Right lung (tissue), 5 donors: ENCODE data around the gene CMTM8. TPM values are rescaled to one million over a fixed set of nuclear protein-coding genes. Genes with fewer than 3 reads are reported as not detected.
A peak's percentile ranks its signal among the peaks of the same experiment; 100 is the strongest.
"Not testable (repeated sequence)": the region's sequence is repeated elsewhere in the genome, so short reads cannot be mapped to it uniquely, and the experiment has no call there.

ENCODE experiments used
- DNase-seq, 2 donors: peaks; one replicate each; pipeline ENCODE4 v3.0.0-alpha.2; 2013
- polyA plus RNA-seq, 5 donors: library from polyadenylated mRNA; unstranded; fragments of 120-200 nt; gene quantifications; one replicate each; pipeline versions ENCODE4 v1.2.1 to v1.2.3, GENCODE V29; 2013; ENCODE audit warnings: inconsistent platforms in 1 of 5, low replicate concordance in 1 of 5; ENCODE audit not compliant: insufficient read length in 5 of 5, insufficient read depth in 1 of 5

The CMTM8 gene
- polyA plus RNA-seq, 5 donors = 12.1 to 15.6 (median 13.9) TPM

DNA sequence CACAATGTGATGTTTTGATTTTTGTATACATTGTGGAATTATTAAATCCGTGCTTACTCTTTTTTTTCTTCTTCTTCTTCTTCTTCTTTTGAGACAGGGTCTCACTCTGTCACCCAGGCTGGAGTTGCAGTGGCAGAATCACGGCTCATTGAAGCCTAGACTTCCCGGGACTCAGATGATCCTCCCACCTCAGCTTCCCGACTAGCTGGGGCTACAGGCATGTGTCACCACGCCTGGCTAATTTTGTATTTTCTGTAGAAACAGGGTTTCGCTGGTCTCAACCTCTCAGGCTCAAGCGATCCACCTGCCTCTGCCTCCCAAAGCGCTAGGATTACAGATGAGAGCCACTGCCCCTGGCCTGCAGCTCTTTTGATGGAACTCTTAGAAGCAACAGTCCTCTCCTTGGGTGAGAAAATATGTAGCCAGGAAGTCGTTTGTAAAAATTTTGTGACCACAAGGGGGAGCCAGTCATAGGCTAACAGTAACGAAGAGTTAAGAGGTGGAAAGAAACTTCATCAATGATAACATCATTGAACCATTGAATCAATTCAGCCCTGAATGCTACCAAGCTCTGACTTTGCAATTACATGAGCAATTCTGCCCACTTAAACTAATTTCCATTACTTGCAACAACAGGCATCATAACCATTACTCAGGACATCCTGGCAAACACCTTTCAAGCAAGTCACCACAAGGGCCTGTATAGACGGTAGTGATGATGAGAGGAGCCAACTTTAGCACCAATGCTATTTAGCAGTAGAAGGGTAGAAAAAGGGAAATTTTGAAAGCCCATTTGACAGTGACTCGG, 136.5 kb downstream of the CMTM8 start:
- peak; percentile 53 to 63 for DNase-seq

DNA sequence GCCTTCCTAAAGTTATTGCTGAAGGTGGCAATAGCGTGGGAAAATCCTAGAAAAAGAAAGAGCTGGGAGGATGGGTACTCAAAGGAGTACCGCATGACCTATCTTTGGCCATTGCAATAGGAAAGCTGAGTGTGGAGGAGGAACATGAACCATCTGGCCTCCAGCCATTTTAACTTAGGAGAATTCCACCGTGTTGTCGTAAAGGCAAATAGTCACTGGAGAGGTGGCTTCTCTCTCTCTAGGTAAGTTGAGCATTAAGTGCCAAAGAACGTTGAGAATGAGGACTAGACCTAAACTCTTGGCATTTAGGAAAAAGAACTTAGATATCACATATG, 137.1 kb downstream of the CMTM8 start:
- DNase-seq = no peak

DNA sequence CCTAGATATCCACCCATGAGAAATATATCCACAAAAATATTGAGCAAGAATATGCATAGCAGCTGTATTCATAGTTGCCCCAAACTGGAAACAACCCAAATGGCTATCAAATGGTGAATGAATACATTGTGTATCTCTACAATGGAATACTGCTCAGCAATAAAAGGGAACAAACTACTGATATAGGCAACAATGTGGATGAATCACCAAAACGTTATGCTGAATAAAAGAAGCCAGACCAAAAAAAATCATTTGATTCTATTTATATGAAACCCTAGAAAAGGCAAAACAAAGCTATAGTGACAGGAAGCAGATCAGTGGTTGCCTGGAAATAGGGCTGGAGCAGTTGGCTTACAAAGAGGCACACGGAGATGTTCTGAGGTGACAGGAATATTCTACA, 137.6 kb downstream of the CMTM8 start:
- no peak for DNase-seq

DNA sequence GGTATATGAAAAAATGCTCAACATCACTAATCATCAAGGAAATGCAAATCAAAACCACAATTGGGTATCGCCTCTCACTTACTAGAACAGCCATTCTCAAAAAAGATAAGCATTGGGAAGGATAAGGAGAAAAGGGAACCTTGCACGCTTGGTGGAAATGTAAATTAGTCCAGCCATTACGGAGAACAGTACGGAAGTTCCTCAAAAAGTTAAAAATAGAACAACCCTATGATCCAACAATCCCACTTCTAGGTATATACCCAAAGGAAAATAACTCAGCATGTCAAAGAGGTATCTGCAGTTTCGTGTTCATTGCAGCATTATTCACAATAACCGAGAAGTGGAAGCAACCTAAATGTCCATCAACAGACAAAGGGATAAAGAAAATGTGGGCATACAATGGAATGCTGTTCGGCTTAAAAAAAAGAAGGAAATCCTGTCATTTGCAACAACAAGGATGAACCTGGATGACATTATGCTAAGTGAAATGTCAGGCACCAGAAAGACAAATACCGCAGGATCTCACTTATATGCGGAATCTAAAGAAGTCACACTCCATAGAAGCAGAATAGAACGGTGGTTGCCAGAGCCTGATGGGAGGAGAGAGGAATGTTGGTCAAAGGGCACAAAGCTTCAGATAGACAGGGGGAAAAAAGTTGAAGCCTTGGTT, 141.5 kb downstream of the CMTM8 start:
- DNase-seq = no peak

DNA sequence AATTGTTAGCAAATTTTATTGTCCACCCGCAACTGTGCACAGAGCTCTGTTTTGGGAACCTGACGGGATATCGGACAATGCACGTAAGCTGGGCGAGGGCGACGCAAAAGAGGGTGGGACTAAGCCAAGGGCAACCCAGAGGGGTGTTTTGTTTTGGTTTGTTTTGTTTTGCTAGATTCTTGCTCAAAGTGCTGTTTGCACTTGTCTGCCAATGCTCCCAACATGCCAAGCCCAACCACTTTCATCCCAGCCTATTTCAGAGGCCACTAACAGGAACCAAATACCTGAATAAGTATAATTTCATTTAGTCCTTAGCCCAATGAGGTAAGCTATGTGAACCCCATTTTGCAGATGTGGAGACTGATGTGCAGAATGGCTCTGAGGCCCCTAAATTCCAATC, 143.4 kb downstream of the CMTM8 start:
- DNase-seq = no peak

DNA sequence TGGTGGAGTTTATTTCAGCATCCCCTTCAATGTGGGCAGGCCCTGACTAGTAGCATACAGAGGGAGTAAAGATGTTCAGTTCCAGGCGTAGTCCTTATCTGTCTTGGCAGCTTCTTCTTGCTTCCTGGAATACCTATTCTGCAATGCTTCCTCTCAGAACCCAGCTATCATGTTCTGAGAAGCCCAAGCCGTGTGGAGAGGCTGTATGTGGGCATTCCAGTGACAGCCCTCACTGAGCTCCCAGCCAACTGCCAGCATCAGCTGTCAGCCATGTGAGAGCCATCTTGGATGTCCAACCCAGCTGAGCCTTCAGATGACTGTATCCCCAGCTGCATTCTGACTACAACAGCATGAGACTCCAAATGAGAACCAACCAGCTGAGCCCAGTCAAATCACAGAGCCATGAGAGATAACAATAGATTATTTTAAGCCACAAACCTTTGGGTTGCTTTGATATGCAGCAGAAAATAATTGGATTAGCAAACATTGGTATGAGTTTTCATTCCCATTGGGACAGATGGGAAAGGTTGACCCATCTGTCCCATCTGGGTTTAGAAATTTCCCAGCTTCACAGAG, 144.7 kb downstream of the CMTM8 start:
- DNase-seq = no peak

DNA sequence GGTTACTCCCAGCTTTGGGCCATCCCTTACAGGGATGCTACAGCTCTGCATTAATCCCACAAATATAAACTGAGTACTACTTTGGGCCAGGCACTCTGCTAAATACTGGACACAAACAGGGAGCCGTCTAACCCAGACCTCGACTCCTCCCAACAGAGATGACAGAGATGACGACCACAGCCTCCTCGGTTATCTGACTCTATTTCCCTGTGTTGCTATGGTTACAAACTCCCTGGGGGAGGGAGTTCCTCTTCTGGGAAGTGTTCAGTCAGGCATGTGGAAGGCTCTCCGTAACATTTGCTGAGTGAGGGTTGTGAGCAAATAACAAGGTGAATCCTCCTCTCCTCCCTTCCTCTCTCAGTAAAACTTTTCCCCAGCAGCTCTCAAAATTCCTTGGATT, 146.5 kb downstream of the CMTM8 start:
- DNase-seq = no peak

DNA sequence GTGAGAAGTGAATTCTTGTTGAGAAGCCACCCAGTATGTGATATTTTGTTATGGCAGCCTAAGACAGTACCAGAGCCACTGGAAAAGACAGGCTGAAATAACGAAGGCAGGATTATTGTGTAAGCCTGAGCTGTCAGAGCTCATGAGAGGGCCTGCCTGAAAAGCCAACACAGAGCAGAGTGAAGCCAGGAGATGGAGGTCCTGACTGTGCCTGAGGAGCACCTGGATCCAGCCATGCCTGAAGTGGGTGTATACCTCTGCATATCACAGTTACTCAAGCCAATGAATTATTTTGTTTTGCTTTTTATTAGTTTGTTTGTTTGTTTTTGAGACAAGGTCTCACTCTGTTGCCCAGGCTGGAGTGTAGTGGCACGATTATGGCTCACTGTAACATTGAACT, 149.0 kb downstream of the CMTM8 start:
- no peak for DNase-seq

DNA sequence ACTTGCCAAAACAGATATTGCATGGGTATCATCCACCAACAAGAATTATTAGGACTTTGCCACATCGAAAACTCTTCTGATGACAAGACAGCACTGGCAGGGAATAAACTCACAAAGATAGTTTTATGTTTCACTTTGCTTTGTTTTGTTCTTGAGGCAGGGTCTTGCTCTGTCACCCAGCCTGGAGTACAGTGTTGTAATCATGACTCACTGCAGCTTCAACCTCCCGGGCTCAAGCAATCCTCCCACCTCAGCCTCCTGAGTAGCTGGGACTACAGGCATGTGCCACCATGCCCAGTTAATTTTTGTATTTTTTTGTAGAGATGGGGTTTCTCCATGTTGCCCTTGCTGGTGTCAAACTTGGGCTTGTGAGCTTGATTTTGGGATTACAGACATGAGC, 151.1 kb downstream of the CMTM8 start:
- not testable (repeated sequence) for DNase-seq

DNA sequence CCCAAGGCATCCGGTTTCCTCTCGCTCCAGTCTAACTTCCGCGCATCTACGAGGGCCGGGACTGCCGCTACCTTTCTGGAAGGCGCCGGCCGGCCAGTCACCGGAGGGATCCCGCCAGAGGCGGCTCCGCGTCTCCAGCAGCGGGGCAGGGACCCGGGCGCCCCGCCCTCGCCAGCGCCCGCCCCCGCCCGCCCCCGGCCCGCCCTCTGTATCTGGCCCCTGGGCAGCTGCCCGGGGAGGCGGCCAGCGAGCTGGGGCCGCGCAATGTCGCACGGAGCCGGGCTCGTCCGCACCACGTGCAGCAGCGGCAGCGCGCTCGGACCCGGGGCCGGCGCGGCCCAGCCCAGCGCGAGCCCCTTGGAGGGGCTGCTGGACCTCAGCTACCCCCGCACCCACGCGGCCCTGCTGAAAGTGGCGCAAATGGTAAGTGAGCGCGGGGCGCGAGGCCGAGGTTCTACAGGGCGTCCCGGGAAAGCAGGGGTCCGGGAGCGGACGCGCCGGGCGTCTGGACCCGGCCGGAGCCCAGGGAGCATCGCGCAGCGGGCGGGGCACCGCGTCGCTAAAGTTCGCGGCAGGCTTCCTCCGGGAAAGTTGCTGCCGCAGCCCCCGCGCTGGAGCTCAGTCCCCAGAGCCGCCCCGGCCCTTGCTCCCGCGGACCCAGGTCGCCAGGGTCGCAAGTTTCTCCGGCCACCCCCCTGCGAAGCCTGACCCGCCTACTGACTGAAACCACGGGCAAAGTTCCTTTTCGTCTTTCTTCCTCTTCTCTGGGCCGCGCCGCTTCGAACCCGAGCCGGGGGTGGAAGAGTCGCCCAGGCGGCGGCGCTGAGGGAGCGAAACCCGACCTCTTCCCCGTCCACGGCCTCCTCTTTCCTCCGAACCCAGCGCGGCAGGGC, 153.4 kb downstream of the CMTM8 start, which contains the start of gene CMTM7:
Gene CMTM7 (plus strand): TSS at position 211 of the 893 bp plus-strand sequence. CDS start 54 bp downstream, at position 265.
- DNase-seq = peak; percentile 55 to 64

DNA sequence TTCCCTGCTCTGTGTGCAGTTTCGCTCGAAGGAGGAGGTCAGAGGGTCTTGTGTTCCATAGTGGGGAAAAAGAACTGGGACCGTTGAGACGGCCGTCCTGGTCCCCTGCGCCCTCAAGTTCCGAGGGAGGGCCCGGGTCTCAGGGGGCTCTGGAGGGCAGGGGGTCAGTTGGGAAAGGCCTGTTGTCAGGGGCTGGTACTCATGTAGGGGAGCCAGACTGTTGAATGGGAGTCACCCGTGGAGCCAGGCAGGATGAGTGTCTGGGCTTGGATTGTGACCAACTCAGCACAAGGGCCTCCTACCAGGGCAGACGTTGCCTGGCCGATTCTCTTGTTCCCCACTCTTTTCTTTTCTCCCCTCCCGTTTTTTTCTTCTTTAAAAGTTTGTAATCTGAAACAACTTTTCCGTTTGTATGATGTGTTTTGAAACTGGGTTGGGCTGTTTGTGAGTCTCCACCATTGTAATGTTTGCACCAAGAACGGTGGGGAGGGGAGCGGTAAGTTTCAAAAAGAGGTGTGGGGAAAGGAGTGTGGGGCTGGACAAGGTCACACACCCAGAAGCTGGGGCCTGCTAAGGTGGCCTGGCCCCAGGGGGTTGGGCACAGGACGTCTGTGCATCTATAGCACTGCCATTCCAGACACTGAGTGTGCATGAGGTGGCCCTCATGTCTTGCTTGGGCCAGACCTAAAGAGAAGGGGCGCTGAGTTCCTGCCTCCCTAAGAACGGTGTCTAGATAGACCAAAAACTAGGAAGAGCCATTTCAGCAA, 154.2 kb downstream of the CMTM8 start:
- peak; percentile 55 to 60 for DNase-seq

DNA sequence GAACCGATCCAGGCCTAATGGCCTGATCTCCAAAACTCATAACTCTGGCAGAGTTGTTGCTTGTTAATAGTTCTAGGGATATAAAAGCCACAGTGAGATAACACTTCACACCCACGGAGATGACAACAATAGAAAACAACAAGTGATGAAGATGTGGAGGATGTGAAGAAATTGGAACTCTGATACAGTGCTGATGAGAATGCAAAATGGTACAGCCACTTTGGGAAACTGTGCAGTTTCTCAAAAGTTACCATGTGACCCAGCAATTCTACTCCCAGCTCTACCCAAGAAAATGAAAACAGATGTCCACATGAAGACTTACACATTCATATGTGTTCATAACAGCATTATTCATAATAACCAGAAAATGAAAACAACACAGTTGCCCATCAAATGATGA, 157.0 kb downstream of the CMTM8 start:
- DNase-seq = no peak

DNA sequence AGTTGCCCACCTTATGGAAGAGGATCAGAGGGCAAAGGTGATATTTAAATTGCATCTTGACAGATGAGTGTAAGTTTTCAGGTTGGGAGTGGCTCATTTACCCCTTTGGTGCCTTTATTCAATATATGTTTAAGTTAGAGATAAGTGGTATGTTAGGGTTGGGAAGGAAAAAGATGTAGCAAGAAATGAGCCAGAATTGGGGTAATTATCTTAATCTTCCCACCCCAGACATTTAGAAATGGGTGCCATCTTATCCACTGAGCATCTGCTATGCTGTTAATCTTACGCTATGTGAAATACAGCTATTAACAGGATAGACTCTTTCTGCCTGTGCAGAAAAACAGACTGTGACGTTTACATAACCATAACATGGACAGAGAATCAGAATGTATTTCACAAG, 159.5 kb downstream of the CMTM8 start:
- no peak for DNase-seq

DNA sequence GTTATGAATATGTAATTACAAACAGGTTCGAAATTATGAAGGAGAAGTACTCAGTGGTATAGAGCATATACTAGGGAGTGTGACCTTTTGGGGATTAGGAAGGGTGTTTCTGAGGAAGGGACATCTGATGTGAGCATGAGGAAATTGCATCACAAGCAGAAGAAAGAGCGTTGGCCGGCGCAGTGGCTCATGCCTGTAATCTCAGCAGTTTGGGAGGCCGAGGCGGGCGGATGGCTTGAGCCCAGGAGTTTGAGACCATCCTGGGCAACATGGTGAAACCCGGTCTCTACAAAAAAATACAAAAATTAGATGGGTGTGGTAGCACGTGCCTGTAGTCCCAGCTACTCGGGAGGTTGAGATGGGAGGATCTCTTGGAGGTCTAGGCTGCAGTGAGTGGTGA, 160.1 kb downstream of the CMTM8 start:
- DNase-seq = no peak

DNA sequence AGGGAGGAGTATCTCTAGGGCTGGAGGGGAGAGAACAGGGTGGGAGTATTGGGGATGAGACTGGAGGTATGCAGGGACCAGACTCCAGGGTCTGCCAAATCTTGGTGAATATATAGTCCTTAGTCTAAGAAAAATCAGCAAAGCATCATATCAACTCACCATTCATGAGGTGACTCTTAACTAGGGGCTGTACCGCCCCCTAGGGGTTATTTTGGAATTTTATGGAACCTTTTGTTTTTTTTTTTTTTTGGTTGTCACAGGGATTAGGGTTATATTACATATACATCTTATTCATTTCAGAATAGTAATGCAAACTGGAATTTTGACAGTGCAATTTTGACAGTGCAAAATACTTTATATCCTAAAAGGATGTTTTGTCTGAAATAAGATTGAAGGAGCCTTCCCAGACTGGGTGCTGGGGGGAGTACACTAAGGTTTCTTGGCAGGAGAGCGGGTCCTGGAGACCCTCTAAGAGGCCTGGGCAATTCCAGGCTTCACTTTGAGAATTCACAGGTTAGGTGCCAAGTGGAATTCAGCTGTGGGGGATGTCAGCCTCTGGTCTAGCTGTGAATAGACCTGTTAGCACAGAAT, 160.6 kb downstream of the CMTM8 start:
- DNase-seq = no peak

DNA sequence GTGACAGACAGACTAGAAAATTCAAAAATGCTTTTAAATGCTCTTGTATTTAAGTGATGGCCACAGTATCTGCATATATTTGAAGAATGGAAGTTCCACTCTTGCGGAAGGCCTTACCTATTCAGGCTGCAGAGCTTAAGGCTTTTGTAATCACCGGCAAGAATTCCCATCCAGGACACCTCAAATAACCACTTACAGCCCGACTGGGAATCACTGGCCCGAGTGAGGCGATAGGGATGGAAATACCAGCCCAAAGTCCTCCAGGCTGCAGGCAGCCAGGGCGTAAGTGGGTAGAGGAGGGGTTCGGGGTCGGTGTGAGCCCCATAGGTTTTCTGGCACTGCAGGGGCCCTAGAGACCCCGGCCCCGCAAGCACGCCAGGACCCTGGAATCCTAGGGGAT, 162.6 kb downstream of the CMTM8 start:
- DNase-seq = no peak

DNA sequence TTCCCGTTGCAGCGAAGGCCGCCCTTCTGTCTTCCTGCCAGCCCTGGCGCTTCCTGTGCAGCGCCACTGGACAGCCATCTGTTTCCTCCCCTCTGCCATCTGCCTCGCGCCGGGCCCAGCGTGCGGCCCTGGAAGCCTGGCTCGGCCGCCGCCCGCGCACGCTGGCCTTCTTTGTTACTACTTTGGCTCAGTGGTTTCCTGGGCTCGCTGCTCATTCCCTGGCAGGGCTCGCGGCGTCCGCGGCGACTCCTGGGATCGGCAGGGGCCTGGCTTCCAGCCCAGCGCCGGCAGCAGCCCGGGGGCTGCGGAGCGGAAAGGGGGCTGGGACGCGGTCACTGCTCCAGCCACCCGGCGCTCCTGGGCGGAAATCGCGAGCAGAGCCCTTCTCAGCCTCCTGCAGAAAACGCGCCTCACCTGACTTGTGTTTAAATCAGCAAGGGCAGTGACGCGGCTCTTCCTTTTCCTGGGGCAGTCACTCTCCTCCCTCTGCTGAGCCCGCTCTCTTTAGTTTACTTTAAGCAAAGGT, 163.1 kb downstream of the CMTM8 start:
- DNase-seq = peak; percentile 82 to 83

DNA sequence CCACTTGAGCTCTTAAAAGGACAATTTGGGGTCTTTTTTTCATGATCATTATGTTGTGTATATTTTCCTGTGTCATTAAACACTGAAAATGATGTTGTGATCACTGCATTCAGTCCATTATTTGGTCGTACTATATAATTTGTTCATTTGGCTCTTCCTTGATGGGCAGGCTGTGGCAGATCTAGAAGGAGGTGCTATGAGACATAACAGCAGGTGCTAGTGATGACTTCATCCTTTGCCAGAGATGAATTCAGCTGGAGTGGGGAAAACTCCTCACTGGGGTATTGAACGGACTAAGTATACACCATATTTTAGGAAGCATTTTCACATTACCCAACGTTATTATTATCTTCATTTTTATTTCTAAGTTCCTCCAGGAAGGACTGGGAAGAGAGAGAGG, 165.2 kb downstream of the CMTM8 start:
- DNase-seq = no peak

DNA sequence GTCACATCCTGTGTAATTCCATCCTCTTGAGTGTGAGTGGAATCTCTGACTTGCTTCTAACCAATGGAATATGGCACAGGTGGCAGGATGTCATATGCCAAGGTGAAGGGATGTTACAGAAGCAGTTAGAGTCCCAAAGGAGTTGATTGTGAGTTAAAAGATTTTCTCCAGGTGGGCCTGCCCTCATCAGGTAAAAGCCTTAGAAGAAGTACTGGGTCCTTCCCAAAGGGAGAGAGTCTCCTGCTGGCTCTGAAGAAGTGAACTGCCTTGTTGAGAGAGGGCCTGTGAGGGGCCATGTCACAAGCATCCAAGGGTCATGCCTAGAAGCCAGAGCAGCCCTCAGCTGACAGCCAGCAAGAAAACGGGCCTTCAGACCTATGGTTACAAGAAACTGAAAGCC, 166.2 kb downstream of the CMTM8 start:
- DNase-seq = no peak

DNA sequence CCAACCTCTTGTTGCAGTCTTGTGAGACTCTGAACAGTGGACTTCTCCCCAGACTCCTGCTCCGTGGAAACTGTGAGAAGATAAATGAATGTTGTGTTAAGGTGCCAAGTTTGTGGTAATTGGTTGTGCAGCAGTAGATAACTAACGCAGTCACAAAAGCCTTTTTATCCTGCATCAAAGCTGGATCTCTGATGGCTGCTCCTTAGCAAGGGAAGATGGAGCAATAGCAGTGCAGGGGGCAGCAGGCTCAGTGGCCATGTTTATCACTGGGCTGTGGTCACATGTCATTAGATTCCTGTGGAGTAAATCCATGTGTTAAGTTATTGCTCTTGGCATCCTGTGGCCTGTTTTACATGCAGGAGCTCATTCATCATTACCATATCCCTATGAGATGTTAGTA, 166.7 kb downstream of the CMTM8 start:
- DNase-seq = no peak
